ENCODE results near the gene ICE1. TPM values are rescaled to one million over a fixed set of nuclear protein-coding genes. Genes with fewer than 3 reads are reported as not detected.
"Not testable (repeated sequence)": the region's sequence is repeated elsewhere in the genome, so short reads cannot be mapped to it uniquely, and the experiment has no call there.

The ICE1 gene
- total RNA-seq, 1 donor from 2014 or later: 34.6 TPM

DNA sequence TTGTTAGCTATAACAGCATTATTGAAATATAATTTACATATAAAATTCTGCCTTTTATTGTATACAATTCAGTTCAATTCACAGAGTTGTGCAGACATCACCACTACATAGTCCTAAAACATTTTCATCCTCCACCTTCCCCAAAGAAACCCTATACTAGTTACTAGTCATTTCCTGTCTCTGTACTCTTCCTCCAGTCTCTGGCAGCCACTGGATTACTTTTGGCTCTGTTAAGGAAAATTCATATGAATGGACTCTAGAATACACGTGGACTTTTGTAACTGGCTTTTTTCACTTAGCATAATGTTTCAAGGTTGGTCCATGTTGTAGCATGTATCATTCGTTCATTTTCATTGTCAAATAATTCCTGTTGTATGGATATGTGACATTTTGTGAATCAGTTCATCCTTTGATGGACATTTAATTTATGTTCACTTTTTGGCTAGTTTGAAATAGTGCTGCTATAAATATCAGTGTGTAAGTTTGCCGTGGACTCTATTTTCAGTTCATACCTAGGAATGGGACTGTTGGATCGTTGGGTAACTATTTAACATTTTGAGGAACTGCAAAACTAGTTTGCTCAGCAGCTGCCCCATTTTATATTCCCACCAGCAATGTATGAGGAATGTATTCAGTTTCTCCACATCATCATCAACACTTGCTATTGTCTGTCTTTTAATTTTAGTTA is 9.7 kb downstream of the ICE1 start:
- ATAC-seq: no peak

DNA sequence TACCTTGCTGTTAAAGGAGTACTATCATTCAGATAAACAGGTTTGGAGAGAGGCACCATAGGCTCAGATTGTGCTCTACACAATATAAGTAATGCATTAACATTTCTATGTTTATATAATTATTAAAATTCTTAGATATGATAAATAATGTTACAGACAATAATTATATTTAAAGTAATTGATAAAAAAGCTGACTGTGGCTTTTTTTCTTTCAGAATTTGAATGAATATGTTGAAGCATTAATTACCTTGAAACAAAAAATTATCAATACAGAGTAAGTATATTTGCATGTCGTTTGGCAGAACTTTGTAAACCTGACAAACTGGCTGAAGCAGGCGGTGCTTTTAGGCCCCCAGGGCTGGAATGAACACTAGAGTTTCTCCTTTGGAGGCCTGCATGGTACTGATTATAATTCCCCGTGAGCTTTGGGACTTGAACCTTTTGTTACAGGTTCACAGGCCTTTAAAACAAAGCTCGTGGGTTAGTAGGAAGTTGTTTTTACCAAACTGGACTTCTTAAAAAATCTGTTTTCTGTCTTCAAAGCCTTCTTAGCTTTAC is 13.8 kb downstream of the ICE1 start:
- no peak for DNase-seq (ENCODE audit: low spot score)
- intact Hi-C loops (cut with DNase I): no loop called here
- ATAC-seq: no peak

More for the DNA sequence above, 9.7 kb downstream of the ICE1 start:
- DNase-seq (ENCODE audit: low spot score): no peak
- intact Hi-C loops (cut with DNase I): no loop called here

DNA sequence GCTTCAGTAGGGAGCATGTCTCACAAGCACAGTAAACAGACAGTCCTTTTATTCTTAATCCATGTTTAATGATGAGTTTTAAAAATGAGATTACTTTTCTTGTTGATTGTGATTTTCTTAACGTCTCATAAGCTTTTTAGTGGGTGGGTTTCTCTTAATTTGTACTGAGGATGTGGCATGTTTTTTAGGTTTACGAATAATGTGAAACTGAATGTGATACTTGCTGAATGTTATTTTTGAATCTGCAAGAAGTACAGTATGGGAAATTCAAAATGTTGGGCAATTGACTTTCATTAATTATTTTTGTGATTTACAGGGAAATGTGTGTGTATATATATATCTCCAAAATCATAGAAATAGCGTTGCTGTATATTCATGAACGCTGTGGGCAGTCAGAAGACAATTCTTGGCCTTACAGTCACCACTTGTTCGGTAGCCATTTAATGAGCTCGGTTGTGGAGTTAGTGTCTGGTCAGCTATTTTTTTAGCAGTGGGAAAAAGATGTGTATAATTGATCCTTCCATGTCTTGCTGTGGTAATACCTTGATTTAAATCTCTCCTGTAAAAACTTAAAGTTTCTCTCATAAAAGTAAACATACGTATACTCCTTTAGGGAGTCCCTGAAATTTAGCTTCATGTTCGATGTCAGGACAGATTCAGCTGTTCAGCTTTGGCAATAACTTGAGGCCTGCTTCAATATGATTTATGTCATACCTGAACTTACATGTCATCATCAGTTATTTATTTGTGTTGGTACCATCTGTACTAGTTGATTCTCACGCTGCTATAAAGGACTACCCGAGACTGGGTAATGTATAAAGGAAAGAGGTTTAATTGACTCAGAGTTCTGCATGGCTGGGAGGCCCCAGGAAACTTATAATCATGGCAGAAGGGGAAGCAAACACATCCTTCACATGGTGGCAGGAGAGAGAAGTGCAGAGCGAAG is 15.0 kb downstream of the ICE1 start:
- no peak for DNase-seq (ENCODE audit: low spot score)
- intact Hi-C loops (cut with DNase I): no loop called here
- no peak for ATAC-seq

DNA sequence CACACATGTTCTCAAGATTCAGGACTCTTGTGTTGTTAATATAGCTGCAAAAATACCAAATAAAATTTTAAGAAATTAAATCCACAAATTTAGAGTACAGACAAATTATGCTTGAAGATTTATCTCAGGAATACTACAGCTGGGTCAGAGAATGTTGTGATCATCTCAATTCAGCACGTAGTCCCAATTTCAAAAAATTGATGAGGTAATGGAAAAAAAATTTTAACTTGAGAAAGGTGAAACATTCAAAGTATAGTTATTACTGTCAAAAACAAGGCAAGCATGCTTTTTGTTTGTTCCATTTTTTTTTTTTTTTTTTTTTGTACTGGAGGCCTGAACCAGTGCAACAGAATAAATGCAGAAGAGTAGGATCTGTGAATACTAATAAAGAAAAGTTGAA is 29.4 kb downstream of the ICE1 start:
- no peak for DNase-seq (ENCODE audit: low spot score)
- intact Hi-C loops (cut with DNase I): no loop called here

GRCh38 chr5:5453131-5453530 is 30.7 kb downstream of the ICE1 start:
- no peak for DNase-seq (ENCODE audit: low spot score)
- intact Hi-C loops (cut with DNase I): no loop called here
- no peak for ATAC-seq

More for the DNA sequence above, 29.4 kb downstream of the ICE1 start:
- ATAC-seq: no peak

- no peak for ATAC-seq
- intact Hi-C loops (cut with DNase I): no loop called here
- no peak for DNase-seq (ENCODE audit: low spot score)
Measured at GRCh38 chr5:5454391-5454790, 31.9 kb downstream of the ICE1 start.

DNA sequence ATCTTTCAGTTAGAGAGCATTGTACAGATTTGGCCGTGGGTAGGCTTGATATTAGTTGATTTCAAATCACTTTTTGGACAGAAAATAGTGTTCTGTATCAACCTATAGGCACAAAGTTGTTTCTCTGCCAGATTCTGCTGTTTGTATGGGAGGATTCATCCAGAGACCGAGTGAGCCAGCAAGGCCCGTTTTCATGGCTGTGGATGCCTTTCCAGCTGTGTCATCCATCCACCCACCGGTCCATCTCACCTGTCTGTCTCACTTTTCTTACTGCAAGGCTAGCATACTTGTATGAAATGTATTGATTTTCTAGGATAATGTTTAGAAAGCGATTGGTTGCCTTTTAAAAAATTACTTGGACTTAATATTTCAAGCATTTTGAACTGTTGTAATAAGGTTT is 34.4 kb downstream of the ICE1 start:
- ATAC-seq (no peak), DNase-seq (ENCODE audit: low spot score) (no peak)
- intact Hi-C loops (cut with DNase I): no loop called here

DNA sequence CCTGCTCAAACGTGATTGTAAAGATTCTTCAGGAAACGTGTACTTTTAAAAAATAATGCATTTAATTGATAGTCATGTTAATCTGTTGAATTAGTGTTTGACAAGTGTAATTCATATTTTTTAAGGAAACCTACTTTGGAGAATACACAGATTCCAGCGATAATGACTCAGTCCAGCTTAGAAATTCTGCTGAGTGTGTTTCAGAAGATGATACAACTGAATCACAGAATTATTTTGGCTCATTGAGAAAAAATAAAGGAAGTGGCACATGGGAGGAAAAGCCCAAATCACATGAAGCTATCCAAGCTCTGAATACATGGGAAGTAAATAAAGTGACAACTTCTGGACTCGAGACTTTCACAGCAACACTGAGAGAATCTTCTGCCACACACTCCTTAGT is 37.8 kb downstream of the ICE1 start:
- intact Hi-C loops (cut with DNase I): no loop called here
- DNase-seq (ENCODE audit: low spot score) (no peak), ATAC-seq (no peak)

DNA sequence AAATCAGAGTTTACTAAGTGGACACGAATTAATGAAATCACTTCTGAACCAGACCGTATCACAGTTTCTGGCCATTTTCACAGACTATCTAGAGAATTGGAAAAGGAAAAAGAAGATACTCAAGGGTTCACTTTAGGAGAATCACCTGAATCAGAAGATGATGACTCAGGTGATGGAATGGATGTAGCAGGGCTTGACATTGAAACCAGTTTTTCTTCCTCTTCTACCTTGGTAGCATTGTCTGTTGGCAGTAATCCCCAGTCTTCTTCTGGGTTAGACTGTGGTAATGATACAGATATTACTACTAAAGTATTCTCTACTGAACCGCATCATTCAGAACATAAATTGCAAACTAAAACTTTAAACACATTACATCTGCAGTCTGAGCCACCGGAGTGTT is 38.5 kb downstream of the ICE1 start:
- intact Hi-C loops (cut with DNase I): no loop called here
- no peak for DNase-seq (ENCODE audit: low spot score)
- ATAC-seq: no peak

DNA sequence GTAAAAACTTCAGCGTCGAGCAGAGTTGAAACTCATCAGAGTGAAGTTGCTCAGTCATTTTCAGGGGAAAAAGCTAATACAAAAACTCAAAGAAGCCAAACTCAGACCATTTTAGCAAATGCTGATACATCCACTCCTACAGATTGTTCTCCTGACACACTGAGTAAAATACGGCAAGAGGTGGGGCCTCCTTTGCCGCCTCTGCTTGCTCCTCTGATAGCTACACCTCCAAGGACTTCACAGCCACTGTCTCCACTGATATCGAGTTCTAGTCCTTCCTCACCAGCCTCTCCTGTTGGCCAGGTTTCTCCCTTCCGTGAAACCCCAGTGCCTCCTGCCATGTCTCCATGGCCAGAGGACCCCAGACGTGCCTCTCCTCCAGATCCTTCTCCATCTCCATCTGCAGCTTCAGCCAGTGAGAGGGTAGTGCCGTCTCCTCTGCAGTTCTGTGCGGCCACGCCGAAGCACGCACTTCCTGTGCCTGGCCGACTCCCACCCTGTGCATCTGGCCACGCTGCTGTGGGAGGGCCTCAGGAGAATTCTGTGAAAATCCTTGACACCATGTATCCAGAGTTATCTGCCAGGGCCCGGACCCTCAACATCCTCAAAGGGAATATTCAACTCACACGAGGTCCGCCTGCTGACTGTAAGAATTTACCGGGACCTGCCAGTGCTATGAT is 41.7 kb downstream of the ICE1 start:
- intact Hi-C loops (cut with DNase I): no loop called here
- DNase-seq (ENCODE audit: low spot score) (no peak), ATAC-seq (no peak)

- intact Hi-C loops (cut with DNase I): no loop called here
- no peak for ATAC-seq
- DNase-seq (ENCODE audit: low spot score): no peak
Measured at GRCh38 chr5:5466227-5466626, 43.8 kb downstream of the ICE1 start.

- ATAC-seq (no peak), DNase-seq (ENCODE audit: low spot score) (no peak)
- intact Hi-C loops (cut with DNase I): no loop called here
Measured at GRCh38 chr5:5467737-5468136, 45.3 kb downstream of the ICE1 start.

DNA sequence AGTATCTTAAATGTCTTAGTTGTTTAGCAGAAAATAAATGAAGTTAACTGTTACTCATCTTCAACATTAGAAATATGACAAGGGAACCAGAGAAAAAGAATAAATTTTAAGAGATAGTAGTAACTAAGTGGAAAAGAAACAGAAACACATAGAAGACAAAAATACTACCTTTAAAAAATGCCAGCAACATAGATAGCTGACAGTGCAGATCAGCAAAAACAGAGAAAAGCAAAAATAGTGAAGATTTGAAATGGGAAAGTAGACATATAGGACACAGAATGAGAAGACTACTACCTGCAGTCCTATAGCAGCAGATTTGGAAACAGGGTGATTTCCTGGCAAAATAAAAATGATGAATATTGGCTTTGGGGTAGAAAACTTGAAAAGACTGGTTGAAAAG is 48.5 kb downstream of the ICE1 start:
- ATAC-seq: no peak
- intact Hi-C loops (cut with DNase I): no loop called here
- no peak for DNase-seq (ENCODE audit: low spot score)

GRCh38 chr5:5473226-5473625 is 50.7 kb downstream of the ICE1 start:
- ATAC-seq (no peak), DNase-seq (ENCODE audit: low spot score) (no peak)
- intact Hi-C loops (cut with DNase I): no loop called here

DNA sequence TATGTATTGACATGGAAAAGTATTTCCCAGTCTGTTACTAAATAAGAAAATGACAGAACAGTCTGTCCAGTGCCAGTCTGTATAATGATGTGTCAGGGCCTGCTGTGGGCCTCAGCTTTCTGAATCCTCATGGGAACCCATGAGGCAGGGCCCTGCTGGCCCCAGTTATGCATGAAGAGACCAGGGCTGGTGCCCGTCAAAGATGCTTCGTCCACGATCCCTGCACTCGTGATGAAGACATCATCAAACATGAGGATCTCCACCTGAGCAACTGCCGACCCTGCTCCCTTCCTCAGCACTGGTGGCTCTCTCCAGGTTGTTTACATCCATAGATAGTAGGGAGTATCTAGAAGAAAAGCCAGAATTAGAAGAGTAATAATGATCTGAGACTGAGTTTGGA is 52.5 kb downstream of the ICE1 start:
- ATAC-seq (no peak), DNase-seq (ENCODE audit: low spot score) (no peak)
- intact Hi-C loops (cut with DNase I): no loop called here

DNA sequence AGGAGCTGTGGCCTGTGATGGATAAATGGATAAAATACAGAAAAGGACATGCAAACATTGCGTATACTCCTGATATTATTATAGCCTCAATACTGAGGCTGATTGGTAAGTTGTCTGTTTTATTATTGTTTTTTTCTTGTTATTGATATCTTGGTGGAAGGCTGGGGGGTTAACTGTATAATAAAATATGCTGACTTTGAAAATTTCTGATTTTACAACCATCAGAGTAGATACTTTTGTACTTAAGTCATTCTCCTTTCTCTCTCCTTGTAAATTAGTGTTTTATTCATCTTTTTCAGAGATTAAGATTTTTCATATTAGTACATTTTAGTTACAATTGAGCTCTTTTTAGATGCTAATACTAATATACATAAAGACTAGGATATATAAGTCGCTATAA is 53.5 kb downstream of the ICE1 start:
- intact Hi-C loops (cut with DNase I): no loop called here
- ATAC-seq (no peak), DNase-seq (ENCODE audit: low spot score) (no peak)

DNA sequence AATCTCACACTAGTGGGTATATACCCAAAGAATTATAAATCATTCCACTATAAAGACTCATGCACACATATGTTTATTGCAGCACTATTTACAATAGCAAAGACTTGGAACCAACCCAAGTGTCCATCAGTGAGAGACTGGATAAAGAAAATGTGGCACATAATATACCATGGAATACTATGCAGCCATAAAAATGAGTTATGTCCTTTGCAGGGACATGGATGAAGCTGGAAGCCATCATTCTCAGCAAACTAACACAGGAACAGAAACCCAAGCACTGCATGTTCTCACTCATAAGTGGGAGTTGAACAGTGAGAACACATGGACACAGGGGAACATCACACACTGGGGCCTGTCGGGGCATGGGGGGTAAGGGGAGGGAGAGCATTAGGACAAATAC is 57.1 kb downstream of the ICE1 start:
- ATAC-seq; intact Hi-C loops (cut with DNase I); DNase-seq (ENCODE audit: low spot score): not testable (repeated sequence)

- DNase-seq (ENCODE audit: low spot score): no peak
- intact Hi-C loops (cut with DNase I): no loop called here
- no peak for ATAC-seq
Measured at GRCh38 chr5:5480481-5481111, 58.1 kb downstream of the ICE1 start.

GRCh38 chr5:5481206-5481605 is 58.7 kb downstream of the ICE1 start:
- no peak for ATAC-seq

More at GRCh38 chr5:5481206-5481605, 58.7 kb downstream of the ICE1 start:
- DNase-seq (ENCODE audit: low spot score): no peak
- intact Hi-C loops (cut with DNase I): no loop called here
